KMS-11 (cell line): ENCODE results near the gene GPC1.

ENCODE experiments used
- H2AFZ ChIP-seq: fragments of 200-600 bp; sonication (generic); 2 replicates; pipeline ENCODE4 v1.6.1; 2016; ENCODE audit warnings: antibody characterized with exemption, mixed run types, low read depth
- H3K27ac ChIP-seq: fragments of 200-600 bp; sonication (generic); 2 replicates; pipeline ENCODE4 v1.6.1; 2016; ENCODE audit warnings: mild to moderate bottlenecking, mixed run types
- H3K27me3 ChIP-seq: fragments of 200-600 bp; sonication (generic); 2 replicates; pipeline ENCODE4 v1.6.1; 2017; ENCODE audit warnings: mild to moderate bottlenecking, low read depth, mixed run types, moderate library complexity; ENCODE audit not compliant: insufficient read depth
- H3K36me3 ChIP-seq: fragments of 200-600 bp; sonication (generic); 2 replicates; pipeline ENCODE4 v1.6.1; 2017; ENCODE audit warnings: mild to moderate bottlenecking, mixed run types; ENCODE audit not compliant: insufficient read depth
- H3K4me1 ChIP-seq: fragments of 200-600 bp; sonication (generic); 2 replicates; pipeline ENCODE4 v1.6.1; 2016; ENCODE audit warnings: mild to moderate bottlenecking, low read depth, mixed run types; ENCODE audit not compliant: poor library complexity, severe bottlenecking
- H3K4me2 ChIP-seq: fragments of 200-600 bp; sonication (generic); 2 replicates; pipeline ENCODE4 v1.7.0; 2016; ENCODE audit warnings: mild to moderate bottlenecking, mixed run types
- H3K4me3 ChIP-seq: fragments of 200-600 bp; sonication (generic); IDR thresholded peaks from 2 replicates; pipeline ENCODE4 v1.6.1; 2017; ENCODE audit warnings: low read depth, low read length, mixed read lengths; ENCODE audit not compliant: insufficient read depth
- H3K79me2 ChIP-seq: fragments of 200-600 bp; sonication (generic); 2 replicates; pipeline ENCODE4 v1.6.1; 2016; ENCODE audit warnings: low read depth, mixed run types; ENCODE audit not compliant: insufficient read depth
- H3K9ac ChIP-seq: fragments of 200-600 bp; sonication (generic); 2 replicates; pipeline ENCODE4 v1.6.1; 2016; ENCODE audit warnings: mild to moderate bottlenecking, mixed run types
- H4K20me1 ChIP-seq: fragments of 200-600 bp; sonication (generic); 2 replicates; pipeline ENCODE4 v1.6.1; 2016; ENCODE audit warnings: mild to moderate bottlenecking, mixed run types; ENCODE audit not compliant: insufficient read depth
- CTCF ChIP-seq: fragments of 200-600 bp; sonication (generic); conservative IDR thresholded peaks from 2 replicates; pipeline ENCODE4 v1.6.1; 2017; ENCODE audit warnings: low read depth, mild to moderate bottlenecking, antibody characterized with exemption, low read length, moderate library complexity, mixed read lengths

Gene GPC1

GRCh38 chr2:240501531-240501991 lies 66.1 kb downstream of the GPC1 start:
- H3K9ac ChIP-seq: no peak overlapping the region
- TF ChIP-seq CTCF: no peak
- H3K79me2 ChIP-seq: no peaks in the 10 kb centered on the region
- no peaks in the 10 kb centered on the region for H4K20me1 ChIP-seq
- no peak overlapping the region for H3K4me3 ChIP-seq
- H3K4me2 ChIP-seq: no peak overlapping the region
- H3K36me3 ChIP-seq: no peaks in the 10 kb centered on the region
- no peak overlapping the region for H2AFZ ChIP-seq
- no peaks in the 10 kb centered on the region for H3K4me1 ChIP-seq
- H3K27me3 ChIP-seq: no peaks in the 10 kb centered on the region
- no peak overlapping the region for H3K27ac ChIP-seq

- Histone ChIP-seq H3K4me3 (no peak overlapping the region), H4K20me1 (no peaks in the 10 kb centered on the region), H3K27ac (no peak overlapping the region), H3K36me3 (no peaks in the 10 kb centered on the region), H3K4me2 (no peak overlapping the region), H3K4me1 (no peaks in the 10 kb centered on the region), H3K79me2 (no peaks in the 10 kb centered on the region), H3K27me3 (no peaks in the 10 kb centered on the region), H2AFZ (no peak overlapping the region), H3K9ac (no peak overlapping the region)
- no peak for TF ChIP-seq CTCF
Measured at GRCh38 chr2:240502059-240502429, 66.6 kb downstream of the GPC1 start.

- no peaks in the 10 kb centered on the region for H3K27me3 ChIP-seq
- no peaks in the 10 kb centered on the region for H3K4me1 ChIP-seq
- H3K79me2 ChIP-seq: no peaks in the 10 kb centered on the region
- H3K4me3 ChIP-seq: no peak overlapping the region
- no peak for TF ChIP-seq CTCF
- H3K27ac ChIP-seq: no peak overlapping the region
- H2AFZ ChIP-seq: no peak overlapping the region
- H3K4me2 ChIP-seq: no peak overlapping the region
- H4K20me1 ChIP-seq: no peaks in the 10 kb centered on the region
- H3K9ac ChIP-seq: no peak overlapping the region
- no peaks in the 10 kb centered on the region for H3K36me3 ChIP-seq
Measured at GRCh38 chr2:240502430-240503121, 67.1 kb downstream of the GPC1 start.

GRCh38 chr2:240503375-240503774 lies 67.9 kb downstream of the GPC1 start:
- no peaks in the 10 kb centered on the region for H3K36me3 ChIP-seq
- H4K20me1 ChIP-seq: no peaks in the 10 kb centered on the region
- no peak overlapping the region for H2AFZ ChIP-seq
- TF ChIP-seq CTCF: no peak
- no peak overlapping the region for H3K9ac ChIP-seq
- H3K4me1 ChIP-seq: no peaks in the 10 kb centered on the region
- H3K27me3 ChIP-seq: no peaks in the 10 kb centered on the region
- no peak overlapping the region for H3K4me2 ChIP-seq
- H3K27ac ChIP-seq: no peak overlapping the region
- no peaks in the 10 kb centered on the region for H3K79me2 ChIP-seq
- H3K4me3 ChIP-seq: no peak overlapping the region
